Neural progenitor cell (in vitro differentiated cells): ENCODE results near the gene TMEM266. TPM values are rescaled to one million over a fixed set of nuclear protein-coding genes. Genes with fewer than 3 reads are reported as not detected.

ENCODE experiments used
- DNase-seq: peaks from one replicate; pipeline ENCODE4 v3.0.0-alpha.2; 2016; ENCODE audit warnings: low spot score
- H2AFZ ChIP-seq: fragments of 200-600 bp; sonication (generic); replicated peaks from 2 replicates; pipeline ENCODE4 v1.6.1; 2016; ENCODE audit warnings: antibody characterized with exemption
- H3F3A ChIP-seq: fragments of 200-600 bp; sonication (generic); 2 replicates; pipeline ENCODE4 v1.6.1; 2016; ENCODE audit warnings: antibody characterized with exemption, low read depth
- H3K27ac ChIP-seq: fragments of 200-600 bp; sonication (generic); 2 replicates; pipeline ENCODE4 v1.5.1; 2016; ENCODE audit warnings: mild to moderate bottlenecking
- H3K27me3 ChIP-seq: fragments of 200-600 bp; sonication (generic); 2 replicates; pipeline ENCODE4 v1.6.1; 2016; ENCODE audit warnings: mild to moderate bottlenecking, moderate library complexity
- H3K36me3 ChIP-seq: fragments of 200-600 bp; sonication (generic); 2 replicates; pipeline ENCODE4 v1.5.1; 2016
- H3K4me1 ChIP-seq: fragments of 200-600 bp; sonication (generic); 2 replicates; pipeline ENCODE4 v1.6.1; 2016; ENCODE audit warnings: mixed run types
- H3K4me2 ChIP-seq: fragments of 200-600 bp; sonication (generic); 2 replicates; pipeline ENCODE4 v1.6.1; 2016
- H3K4me3 ChIP-seq: fragments of 200-600 bp; sonication (generic); 2 replicates; pipeline ENCODE4 v1.5.1; 2016
- H3K79me2 ChIP-seq: fragments of 200-600 bp; sonication (generic); 2 replicates; pipeline ENCODE4 v1.6.1; 2016; ENCODE audit warnings: low read depth
- H3K9ac ChIP-seq: fragments of 200-600 bp; sonication (generic); 2 replicates; pipeline ENCODE4 v1.6.1; 2016
- H3K9me3 ChIP-seq: fragments of 200-600 bp; sonication (generic); 2 replicates; pipeline ENCODE4 v1.5.1; 2016; ENCODE audit warnings: low read depth
- H4K20me1 ChIP-seq: fragments of 200-600 bp; sonication (generic); 2 replicates; pipeline ENCODE4 v1.6.1; 2016; ENCODE audit warnings: low read depth
- H3K27ac Mint-ChIP-seq: 3 replicates; pipeline ENCODE4 v1.8.0; 2021; ENCODE audit warnings: mixed read lengths
- H3K27me3 Mint-ChIP-seq: 2 replicates; pipeline ENCODE4 v1.8.0; 2022; ENCODE audit warnings: low read depth, mild to moderate bottlenecking, inconsistent platforms, moderate library complexity, mixed read lengths; ENCODE audit not compliant: insufficient read depth
- H3K36me3 Mint-ChIP-seq: 3 replicates; pipeline ENCODE4 v1.8.0; 2021; ENCODE audit warnings: mixed read lengths
- H3K4me1 Mint-ChIP-seq: 3 replicates; pipeline ENCODE4 v1.8.0; 2021; ENCODE audit warnings: mixed read lengths
- H3K4me3 Mint-ChIP-seq: 3 replicates; pipeline ENCODE4 v1.8.0; 2021; ENCODE audit warnings: mild to moderate bottlenecking, moderate library complexity, mixed read lengths
- H3K9me3 Mint-ChIP-seq: 3 replicates; pipeline ENCODE4 v1.8.0; 2020; ENCODE audit warnings: mixed read lengths
- EZH2 ChIP-seq: fragments of 200-600 bp; sonication (generic); IDR thresholded peaks from 2 replicates; pipeline ENCODE4 v1.6.1; 2017; ENCODE audit warnings: antibody characterized with exemption, mild to moderate bottlenecking, moderate library complexity
- EZH2phosphoT487 ChIP-seq: fragments of 200-600 bp; sonication (generic); IDR thresholded peaks from 2 replicates; pipeline ENCODE4 v1.6.1; 2017; ENCODE audit warnings: antibody characterized with exemption
- total RNA-seq: library from RNA; depleted of rRNA; stranded (reverse); fragments of >200 nt; gene quantifications from 2 replicates; pipeline ENCODE4 v1.2.3, GENCODE V29; 2015; ENCODE audit warnings: low replicate concordance
- TF ChIP-seq, protein P1 (sequence below): fragments of 200-600 bp; sonication (generic); IDR thresholded peaks from 2 replicates; pipeline ENCODE4 v1.5.1; 2017; ENCODE audit warnings: antibody characterized with exemption, mild to moderate bottlenecking

TMEM266 gene
- total RNA-seq, 1 donor from 2014 or later, result 0.43 TPM

DNA sequence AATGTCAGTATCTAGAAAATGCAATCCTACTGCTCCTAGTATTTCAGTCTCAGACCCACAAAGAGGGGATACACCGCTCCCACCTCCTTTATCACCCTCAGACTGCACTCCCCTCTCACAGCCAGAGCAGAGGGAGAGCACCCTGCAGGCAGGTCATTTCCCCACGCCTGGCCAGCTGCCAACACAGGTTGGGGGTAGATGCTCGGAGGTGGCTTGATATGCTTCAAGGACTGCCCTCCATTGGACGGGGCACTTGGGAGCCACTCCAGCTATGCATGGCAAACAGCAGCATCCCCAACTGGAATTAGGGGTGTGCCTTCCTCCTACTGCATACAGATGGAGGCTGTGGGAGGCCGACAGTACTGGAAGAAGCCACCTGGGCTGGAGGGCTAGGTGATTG lies 41.9 kb downstream of the TMEM266 start:
- no peak overlapping the region for H3K27ac Mint-ChIP-seq
- no peak overlapping the region for H3K4me3 Mint-ChIP-seq
- no peaks in the 10 kb centered on the region for H3K9me3 Mint-ChIP-seq
- no peaks in the 10 kb centered on the region for H4K20me1 ChIP-seq
- no peaks in the 10 kb centered on the region for H3K36me3 ChIP-seq
- H3K9me3 ChIP-seq, result no peaks in the 10 kb centered on the region
- no peaks in the 10 kb centered on the region for H3K36me3 Mint-ChIP-seq
- no peak overlapping the region for H2AFZ ChIP-seq
- H3K4me3 ChIP-seq, result no peak overlapping the region
- H3K4me2 ChIP-seq, result no peak overlapping the region
- H3K79me2 ChIP-seq, result no peaks in the 10 kb centered on the region
- no peaks in the 10 kb centered on the region for H3F3A ChIP-seq
- H3K27ac ChIP-seq, result no peak overlapping the region
- H3K9ac ChIP-seq, result no peak overlapping the region
- H3K27me3 ChIP-seq, result no peaks in the 10 kb centered on the region
- peaks cover 8% of the 10 kb centered on the region for H3K4me1 ChIP-seq
- peaks cover 11% of the 10 kb centered on the region for H3K4me1 Mint-ChIP-seq
- TF ChIP-seq, protein P1, sequence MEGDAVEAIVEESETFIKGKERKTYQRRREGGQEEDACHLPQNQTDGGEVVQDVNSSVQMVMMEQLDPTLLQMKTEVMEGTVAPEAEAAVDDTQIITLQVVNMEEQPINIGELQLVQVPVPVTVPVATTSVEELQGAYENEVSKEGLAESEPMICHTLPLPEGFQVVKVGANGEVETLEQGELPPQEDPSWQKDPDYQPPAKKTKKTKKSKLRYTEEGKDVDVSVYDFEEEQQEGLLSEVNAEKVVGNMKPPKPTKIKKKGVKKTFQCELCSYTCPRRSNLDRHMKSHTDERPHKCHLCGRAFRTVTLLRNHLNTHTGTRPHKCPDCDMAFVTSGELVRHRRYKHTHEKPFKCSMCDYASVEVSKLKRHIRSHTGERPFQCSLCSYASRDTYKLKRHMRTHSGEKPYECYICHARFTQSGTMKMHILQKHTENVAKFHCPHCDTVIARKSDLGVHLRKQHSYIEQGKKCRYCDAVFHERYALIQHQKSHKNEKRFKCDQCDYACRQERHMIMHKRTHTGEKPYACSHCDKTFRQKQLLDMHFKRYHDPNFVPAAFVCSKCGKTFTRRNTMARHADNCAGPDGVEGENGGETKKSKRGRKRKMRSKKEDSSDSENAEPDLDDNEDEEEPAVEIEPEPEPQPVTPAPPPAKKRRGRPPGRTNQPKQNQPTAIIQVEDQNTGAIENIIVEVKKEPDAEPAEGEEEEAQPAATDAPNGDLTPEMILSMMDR, result no peak
- no peak for TF ChIP-seq EZH2phosphoT487
- no peak for TF ChIP-seq EZH2
- no peak for DNase-seq
- peaks cover 7% of the 10 kb centered on the region for H3K27me3 Mint-ChIP-seq

DNA sequence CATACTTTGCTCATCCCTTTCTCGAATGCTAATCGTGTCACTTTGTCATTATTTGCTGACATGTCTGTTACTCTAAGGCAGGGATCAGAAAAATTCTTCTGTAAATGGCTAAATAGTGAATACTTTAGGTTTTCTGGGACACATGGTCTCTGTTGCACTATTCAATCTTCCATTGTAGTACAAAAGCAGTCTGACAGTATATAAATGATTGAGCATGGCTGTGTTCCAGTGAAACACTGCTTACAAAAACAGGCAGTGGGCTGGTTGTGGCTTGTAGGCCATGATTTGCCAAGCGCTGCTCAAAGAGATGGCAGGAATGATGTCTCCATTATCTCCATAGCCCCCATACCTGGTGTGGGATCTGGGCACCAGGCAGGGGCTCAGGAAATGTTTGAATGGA lies 45.6 kb downstream of the TMEM266 start:
- Histone ChIP-seq H3K27me3 (no peaks in the 10 kb centered on the region), H3K27ac (no peak overlapping the region), H3F3A (peaks cover 24% of the 10 kb centered on the region), H3K4me2 (no peak overlapping the region), H2AFZ (no peak overlapping the region), H3K9me3 (peaks cover 1% of the 10 kb centered on the region), H3K79me2 (no peaks in the 10 kb centered on the region), H4K20me1 (no peaks in the 10 kb centered on the region), H3K36me3 (no peaks in the 10 kb centered on the region), H3K4me3 (no peak overlapping the region), H3K9ac (no peak overlapping the region), H3K4me1 (peaks cover 19% of the 10 kb centered on the region)
- peaks cover 29% of the 10 kb centered on the region for H3K4me1 Mint-ChIP-seq
- H3K4me3 Mint-ChIP-seq, result no peak overlapping the region
- H3K36me3 Mint-ChIP-seq, result no peaks in the 10 kb centered on the region
- no peak for DNase-seq
- TF ChIP-seq EZH2phosphoT487, result no peak
- TF ChIP-seq, protein P1, result no peak
- no peak for TF ChIP-seq EZH2
- H3K27me3 Mint-ChIP-seq, result peaks cover 3% of the 10 kb centered on the region
- H3K27ac Mint-ChIP-seq, result no peak overlapping the region
- H3K9me3 Mint-ChIP-seq, result peaks cover 1% of the 10 kb centered on the region

DNA sequence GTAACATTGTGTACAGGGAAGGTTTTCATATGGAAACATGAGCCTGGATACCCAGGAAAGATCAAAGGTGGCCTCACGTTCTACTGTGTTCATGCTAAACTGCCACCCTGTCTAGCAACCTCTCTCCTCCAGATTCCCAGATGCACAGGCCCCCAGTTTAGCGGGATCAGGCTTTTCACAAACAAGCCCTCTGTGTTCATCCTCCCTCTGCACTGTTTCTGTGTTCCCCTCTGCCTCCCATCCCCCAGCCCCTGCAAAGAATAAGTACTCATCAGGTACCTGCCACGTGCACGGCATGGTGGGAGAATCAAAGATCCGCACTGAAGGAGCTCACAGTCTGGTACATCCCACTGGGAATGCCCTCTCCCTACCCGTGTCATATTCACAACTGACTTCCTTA lies 46.1 kb downstream of the TMEM266 start:
- TF ChIP-seq EZH2 (no peak), EZH2phosphoT487 (no peak)
- TF ChIP-seq, protein P1, result no peak
- no peak overlapping the region for H3K27ac Mint-ChIP-seq

More for the DNA sequence above, 46.1 kb downstream of the TMEM266 start:
- Histone ChIP-seq H3K9me3 (peaks cover 4% of the 10 kb centered on the region), H3K27me3 (no peaks in the 10 kb centered on the region), H3K9ac (no peak overlapping the region), H3F3A (peaks cover 24% of the 10 kb centered on the region), H3K27ac (no peak overlapping the region), H3K36me3 (no peaks in the 10 kb centered on the region), H4K20me1 (no peaks in the 10 kb centered on the region), H3K4me2 (no peak overlapping the region), H3K4me1 (peaks cover 19% of the 10 kb centered on the region), H3K79me2 (no peaks in the 10 kb centered on the region), H2AFZ (no peak overlapping the region), H3K4me3 (no peak overlapping the region)
- H3K27me3 Mint-ChIP-seq, result peaks cover 8% of the 10 kb centered on the region
- peaks cover 3% of the 10 kb centered on the region for H3K36me3 Mint-ChIP-seq
- no peak overlapping the region for H3K4me3 Mint-ChIP-seq
- peaks cover 29% of the 10 kb centered on the region for H3K4me1 Mint-ChIP-seq
- H3K9me3 Mint-ChIP-seq, result peaks cover 6% of the 10 kb centered on the region
- no peak for DNase-seq
